Measurements from ENCODE around the gene CAMK2B.

GRCh38 chr7:44313621-44314031, 11.8 kb downstream of the CAMK2B start:
- TF ChIP-seq CTCF (IDR thresholded peaks at IDR 0.05; ENCODE audit: borderline replicate concordance, extremely low read depth, low read length, poor library complexity, severe bottlenecking) (no peak), EZH2 (IDR thresholded peaks at IDR 0.05; ENCODE audit: borderline replicate concordance, low read depth, low read length, severe bottlenecking) (no peak)
